GM10847 (cell line): Measurements from ENCODE around the gene SLC35E2B.
"Not testable (repeated sequence)": the region's sequence is repeated elsewhere in the genome, so short reads cannot be mapped to it uniquely, and the experiment has no call there.

Experiments used
- POLR2A ChIP-seq: IDR thresholded peaks from 2 replicates; pipeline ENCODE4 v1.6.1; 2011; ENCODE audit not compliant: insufficient read length; ENCODE audit errors: extremely low read depth

The SLC35E2B gene

GRCh38 chr1:1692714-1693647 is at the start of gene SLC35E2B:
Gene SLC35E2B (minus strand): TSS chr1:1692795. CDS start chr1:1676699, 16,096 bp downstream.
- not testable (repeated sequence) for TF ChIP-seq POLR2A

GRCh38 chr1:1732381-1732780 is 39.8 kb upstream of the SLC35E2B start:
- TF ChIP-seq POLR2A = no peak

- no peak for TF ChIP-seq POLR2A
Measured at GRCh38 chr1:1730870-1731269, 38.3 kb upstream of the SLC35E2B start.

GRCh38 chr1:1724035-1724864 is 31.7 kb upstream of the SLC35E2B start, which contains the start of gene CDK11A:
Gene CDK11A (minus strand): TSS chr1:1724357. CDS start chr1:1722818, 1,539 bp downstream.
- TF ChIP-seq POLR2A = peak; percentile 26

- no peak for TF ChIP-seq POLR2A
Measured at GRCh38 chr1:1721201-1721600, 28.6 kb upstream of the SLC35E2B start.

- no peak for TF ChIP-seq POLR2A
Measured at GRCh38 chr1:1703796-1704195, 11.2 kb upstream of the SLC35E2B start.

- TF ChIP-seq POLR2A = no peak
Measured at GRCh38 chr1:1687846-1688245, 4.7 kb downstream of the SLC35E2B start.

- TF ChIP-seq POLR2A = no peak
Measured at GRCh38 chr1:1684031-1684681, 8.4 kb downstream of the SLC35E2B start.

GRCh38 chr1:1683104-1683905 is 9.3 kb downstream of the SLC35E2B start:
- no peak for TF ChIP-seq POLR2A

GRCh38 chr1:1680912-1681273 is 11.7 kb downstream of the SLC35E2B start:
- no peak for TF ChIP-seq POLR2A

- TF ChIP-seq POLR2A = no peak
Measured at GRCh38 chr1:1680031-1680911, 12.3 kb downstream of the SLC35E2B start.

GRCh38 chr1:1678581-1679380 is 13.8 kb downstream of the SLC35E2B start:
- TF ChIP-seq POLR2A = no peak
